Kidney epithelial cell (primary cell): Measurements from ENCODE around the gene APOF. TPM values are rescaled to one million over a fixed set of nuclear protein-coding genes. Genes with fewer than 3 reads are reported as not detected.
A peak's percentile ranks its signal among the peaks of the same experiment; 100 is the strongest.

Source experiments
- DNase-seq: peaks from one replicate; pipeline ENCODE4 v3.0.0-alpha.2; 2010; ENCODE audit warnings: low read depth
- H3K27me3 ChIP-seq: 2 replicates; pipeline ENCODE4 v1.6.0; 2011; ENCODE audit warnings: low read length; ENCODE audit not compliant: control insufficient read depth, insufficient read depth
- H3K36me3 ChIP-seq: 2 replicates; pipeline ENCODE4 v1.5.1; 2011; ENCODE audit warnings: low read length; ENCODE audit not compliant: control insufficient read depth, insufficient read depth
- H3K4me3 ChIP-seq: 2 replicates; pipeline ENCODE4 v1.5.1; 2011; ENCODE audit warnings: low read depth, mild to moderate bottlenecking, control low read depth, low read length
- CTCF ChIP-seq: IDR thresholded peaks from 2 replicates; pipeline ENCODE4 v1.5.1; 2011; ENCODE audit warnings: mild to moderate bottlenecking, moderate library complexity, low read length, control low read depth, inconsistent platforms; ENCODE audit not compliant: insufficient read depth, poor library complexity, severe bottlenecking
- total RNA-seq: library from RNA; depleted of rRNA; stranded (reverse); fragments of >200 nt; gene quantifications from 2 replicates; pipeline ENCODE4 v1.2.3, GENCODE V29; 2015

APOF gene
- total RNA-seq, 1 donor from 2014 or later = not detected

GRCh38 chr12:56333679-56334489 is 28.8 kb downstream of the APOF start, which contains the start of gene PAN2:
Gene PAN2, minus strand, starts transcription at chr12:56334000. Its CDS starts 906 bp downstream, at chr12:56333094.
- Histone ChIP-seq H3K36me3 (no peaks in the 10 kb centered on the region), H3K27me3 (no peaks in the 10 kb centered on the region), H3K4me3 (peak within 1 kb of the TSS; percentile 56)
- peak; percentile 94 for DNase-seq
- peak; percentile 78 for TF ChIP-seq CTCF

DNA sequence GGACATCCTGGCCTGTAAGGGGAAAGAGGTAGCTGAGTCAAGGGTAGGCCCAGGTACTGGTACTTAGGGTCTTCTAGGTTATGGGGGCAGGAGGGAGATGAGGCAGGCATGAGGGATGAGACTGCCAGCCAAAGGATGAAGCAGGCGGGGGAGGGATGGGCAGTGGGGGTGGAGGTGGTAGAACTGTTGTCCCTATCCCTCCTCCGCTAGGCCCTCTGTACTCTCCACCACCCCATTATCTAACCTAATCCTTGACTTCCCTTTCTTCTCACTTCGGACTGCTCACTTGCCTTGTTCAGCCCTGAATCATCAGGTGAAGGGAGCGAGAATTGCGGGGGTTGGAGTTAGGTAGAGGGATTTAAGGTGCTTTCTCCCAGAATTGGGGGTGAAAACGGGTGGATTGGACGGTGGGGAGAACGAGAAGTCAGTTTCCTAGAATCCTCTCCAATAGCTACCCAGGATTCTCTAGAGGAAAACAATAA is 29.4 kb downstream of the APOF start:
- no peaks in the 10 kb centered on the region for H3K36me3 ChIP-seq
- TF ChIP-seq CTCF = no peak
- no peaks in the 10 kb centered on the region for H3K27me3 ChIP-seq
- peak overlapping the region; percentile 56 for H3K4me3 ChIP-seq
- no peak for DNase-seq

DNA sequence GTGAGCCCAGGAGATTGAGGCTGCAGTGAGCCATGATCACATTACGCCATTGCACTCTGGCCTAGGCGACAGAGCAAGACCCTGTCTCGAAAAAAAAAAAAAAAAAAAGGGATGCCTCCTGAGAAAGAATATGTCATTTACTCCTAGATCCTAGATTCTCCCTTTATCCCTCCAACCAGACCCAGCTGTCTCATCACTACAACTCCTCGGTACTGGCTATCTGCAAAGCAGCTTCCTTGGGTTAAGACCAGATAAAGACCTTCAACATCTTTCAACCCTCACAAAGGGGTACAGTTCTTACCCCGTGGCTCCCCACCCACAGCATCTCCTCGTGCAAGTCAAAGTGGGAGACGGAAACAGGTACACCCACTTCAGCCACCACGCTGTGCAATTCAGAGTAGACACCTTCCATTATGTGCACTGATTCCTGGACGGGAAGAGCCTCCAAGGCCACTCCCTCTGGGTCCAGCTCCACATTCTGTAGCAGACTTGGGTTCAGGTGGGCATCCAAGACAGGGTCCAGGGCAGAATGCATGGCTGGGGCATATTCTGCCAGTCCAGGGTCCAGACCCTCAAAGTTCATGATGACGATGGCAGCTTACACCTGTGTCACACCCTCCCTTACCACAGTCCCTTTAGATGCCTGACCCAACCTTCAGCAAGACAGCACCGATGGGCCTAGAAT is 30.0 kb downstream of the APOF start:
- TF ChIP-seq CTCF = no peak
- Histone ChIP-seq H3K36me3 (no peaks in the 10 kb centered on the region), H3K4me3 (peak overlapping the region; percentile 56), H3K27me3 (no peaks in the 10 kb centered on the region)
- no peak for DNase-seq

GRCh38 chr12:56330936-56331490 is 31.6 kb downstream of the APOF start:
- no peak for DNase-seq
- H3K4me3 ChIP-seq = no peak overlapping the region
- no peak for TF ChIP-seq CTCF
- H3K36me3 ChIP-seq = no peaks in the 10 kb centered on the region
- no peaks in the 10 kb centered on the region for H3K27me3 ChIP-seq

DNA sequence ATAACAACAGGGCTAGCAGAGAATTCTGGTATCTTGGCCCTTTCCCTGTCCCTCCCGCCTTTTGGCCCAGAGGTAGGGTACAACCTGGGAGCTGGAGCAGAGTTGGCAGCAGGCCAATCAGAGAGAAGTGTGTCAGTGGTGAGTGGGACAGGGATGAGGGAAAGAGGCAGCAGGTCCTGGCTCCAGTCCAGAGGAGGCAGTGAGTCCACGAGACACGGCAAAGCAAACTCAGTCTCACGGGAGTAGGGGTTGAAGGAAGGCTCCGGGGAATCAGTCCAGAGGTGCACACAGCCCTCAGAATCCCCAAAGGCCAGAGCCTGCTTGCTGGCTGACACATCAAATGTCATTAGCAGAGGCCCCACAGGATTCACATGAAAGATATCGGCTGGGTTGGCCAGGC is 36.1 kb downstream of the APOF start:
- H3K4me3 ChIP-seq = no peak overlapping the region
- TF ChIP-seq CTCF = no peak
- H3K36me3 ChIP-seq = peaks cover 3% of the 10 kb centered on the region
- no peaks in the 10 kb centered on the region for H3K27me3 ChIP-seq
- DNase-seq = no peak
